ENCODE measurements around the gene ETDB.
"Not testable (repeated sequence)": the region's sequence is repeated elsewhere in the genome, so short reads cannot be mapped to it uniquely, and the experiment has no call there.

The ETDB gene

DNA sequence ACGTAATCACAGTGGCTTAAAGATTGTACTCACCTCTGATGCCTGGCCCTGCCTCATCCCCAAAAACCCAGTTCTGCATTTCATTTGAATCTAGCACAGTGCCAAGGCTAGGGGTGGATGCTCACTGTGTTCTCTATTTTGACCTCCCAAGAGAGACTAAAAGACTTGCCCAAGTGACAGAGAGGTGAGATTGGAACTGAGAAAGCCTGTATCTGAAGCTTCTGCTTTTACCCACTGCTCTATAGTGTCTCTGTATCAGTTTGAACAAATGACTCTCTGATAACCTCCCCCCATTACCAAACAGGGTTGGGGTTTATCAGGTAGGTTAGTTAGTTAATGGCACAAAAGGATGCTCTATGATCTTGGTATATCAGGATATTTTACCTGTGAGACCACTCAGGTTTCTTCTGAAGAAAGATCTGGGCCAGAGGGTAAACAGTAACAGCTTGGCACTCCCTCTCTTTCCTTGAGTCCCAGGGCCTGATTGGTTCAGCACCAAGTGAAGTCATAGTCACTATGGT, at the start of gene ETDB:
Gene ETDB, minus strand, starts transcription at position 471 of the 521 bp plus-strand sequence. CDS start 1,265 bp downstream, outside the sequence.
- H3K27ac ChIP-seq (ENCODE audit: extremely low read depth, low read depth, low read length); H3K36me3 ChIP-seq (ENCODE audit: control insufficient read depth in 2 of 2, insufficient read depth in 1 of 2, low read length in 2 of 2); H3K9me3 ChIP-seq (ENCODE audit: control insufficient read depth, insufficient read depth, low read depth, low read length); H3K4me3 ChIP-seq (ENCODE audit: low read depth, low read length); CTCF ChIA-PET; POLR2A ChIA-PET; H3K4me1 ChIP-seq (ENCODE audit: control insufficient read depth, insufficient read depth, low read length): not testable (repeated sequence)

DNA sequence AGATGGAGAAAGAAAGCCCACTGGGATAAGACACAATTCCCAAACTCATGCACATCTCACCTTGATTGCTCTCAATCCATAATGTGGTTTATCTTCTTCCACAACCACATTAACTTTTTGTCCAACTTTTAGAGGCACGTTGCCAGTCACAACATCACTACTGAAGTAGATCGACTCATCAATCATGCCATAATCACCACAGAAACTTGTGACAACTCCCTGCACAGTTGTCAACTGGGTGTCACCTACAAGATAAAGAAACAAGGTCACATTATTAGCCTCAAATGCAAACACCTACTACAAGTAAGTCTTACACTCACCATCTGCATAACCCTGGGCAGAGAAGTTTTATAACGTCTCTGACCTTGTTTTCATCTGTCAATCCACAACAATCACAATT, 49.2 kb upstream of the ETDB start:
- POLR2A ChIA-PET; H3K4me1 ChIP-seq (ENCODE audit: control insufficient read depth, insufficient read depth, low read length): not testable (repeated sequence)
- CTCF ChIA-PET: interaction anchor here (0.5 to 1.0 kb wide), 3 partner anchors 10 to 17 kb away, joined by 3 read pairs; no protein-coding TSS in a partner anchor

DNA sequence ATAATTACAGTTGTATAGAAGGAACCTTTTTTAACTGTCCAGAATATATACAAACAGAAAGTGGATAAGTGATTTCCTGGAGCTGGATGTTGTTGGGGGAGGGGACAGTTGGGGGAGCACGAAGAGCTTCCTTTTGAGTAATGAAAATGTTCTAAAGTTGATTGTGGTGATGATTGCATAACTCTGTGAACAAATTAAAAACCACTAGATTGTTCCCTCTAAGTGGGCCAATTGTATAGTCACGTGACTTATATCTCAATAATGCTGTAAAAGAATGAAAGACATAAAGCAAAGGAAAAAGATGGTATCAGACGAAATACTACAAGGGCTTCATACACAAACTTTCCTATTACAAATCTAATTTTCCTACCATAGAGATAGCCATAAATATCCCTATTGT, 48.2 kb upstream of the ETDB start:
- no peaks in the 10 kb centered on the region; the same call in 1 of the 2 replicates for H3K9me3 ChIP-seq (ENCODE audit: control insufficient read depth, insufficient read depth, low read depth, low read length)
- no peak overlapping the region for H3K4me3 ChIP-seq (ENCODE audit: low read depth, low read length)
- ChIA-PET CTCF (interaction anchor here (0.9 to 1.8 kb wide), 3 partner anchors 12 to 57 kb away, joined by 3 to 5 read pairs (median 3); no protein-coding TSS in a partner anchor), POLR2A (no interaction called here)
- no peaks in the 10 kb centered on the region for H3K36me3 ChIP-seq (ENCODE audit: control insufficient read depth in 2 of 2, insufficient read depth in 1 of 2, low read length in 2 of 2)
- TF ChIP-seq, protein P1, sequence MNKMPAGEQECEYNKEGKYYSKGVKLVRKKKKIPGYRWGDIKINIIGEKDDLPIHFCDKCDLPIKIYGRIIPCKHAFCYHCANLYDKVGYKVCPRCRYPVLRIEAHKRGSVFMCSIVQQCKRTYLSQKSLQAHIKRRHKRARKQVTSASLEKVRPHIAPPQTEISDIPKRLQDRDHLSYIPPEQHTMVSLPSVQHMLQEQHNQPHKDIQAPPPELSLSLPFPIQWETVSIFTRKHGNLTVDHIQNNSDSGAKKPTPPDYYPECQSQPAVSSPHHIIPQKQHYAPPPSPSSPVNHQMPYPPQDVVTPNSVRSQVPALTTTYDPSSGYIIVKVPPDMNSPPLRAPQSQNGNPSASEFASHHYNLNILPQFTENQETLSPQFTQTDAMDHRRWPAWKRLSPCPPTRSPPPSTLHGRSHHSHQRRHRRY (tag by site-specific recombination; IDR thresholded peaks at IDR 0.05): no peak
- TF ChIP-seq ZBTB8A (tag by site-specific recombination; IDR thresholded peaks at IDR 0.05): no peak
- no peak overlapping the region for H3K27ac ChIP-seq (ENCODE audit: extremely low read depth, low read depth, low read length)
- H3K4me1 ChIP-seq (ENCODE audit: control insufficient read depth, insufficient read depth, low read length): no peaks in the 10 kb centered on the region

More for the DNA sequence above, 49.2 kb upstream of the ETDB start:
- H3K36me3 ChIP-seq (ENCODE audit: control insufficient read depth in 2 of 2, insufficient read depth in 1 of 2, low read length in 2 of 2); H3K9me3 ChIP-seq (ENCODE audit: control insufficient read depth, insufficient read depth, low read depth, low read length); H3K27ac ChIP-seq (ENCODE audit: extremely low read depth, low read depth, low read length); H3K4me3 ChIP-seq (ENCODE audit: low read depth, low read length): not testable (repeated sequence)

DNA sequence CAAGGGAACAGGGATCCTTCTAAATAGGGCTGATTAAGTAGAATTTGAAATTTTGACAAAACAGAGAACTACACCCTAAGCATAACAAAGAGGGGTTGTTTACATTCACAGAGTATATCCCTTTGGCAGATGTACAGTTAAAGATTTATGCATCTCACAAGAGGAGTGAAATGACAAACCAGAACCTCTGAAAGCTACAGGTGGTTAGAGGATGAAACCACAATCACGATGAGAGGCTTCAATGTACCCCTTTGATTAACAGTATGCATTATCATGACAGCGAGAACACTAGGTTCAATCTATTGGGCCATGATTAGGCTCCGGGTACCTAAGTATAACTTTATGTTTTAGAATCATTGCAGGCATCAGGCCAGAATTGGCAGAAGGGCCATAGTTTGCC, 34.4 kb upstream of the ETDB start:
- POLR2A ChIA-PET; H3K4me1 ChIP-seq (ENCODE audit: control insufficient read depth, insufficient read depth, low read length); CTCF ChIA-PET; H3K9me3 ChIP-seq (ENCODE audit: control insufficient read depth, insufficient read depth, low read depth, low read length); H3K27ac ChIP-seq (ENCODE audit: extremely low read depth, low read depth, low read length); H3K4me3 ChIP-seq (ENCODE audit: low read depth, low read length); H3K36me3 ChIP-seq (ENCODE audit: control insufficient read depth in 2 of 2, insufficient read depth in 1 of 2, low read length in 2 of 2): not testable (repeated sequence)

DNA sequence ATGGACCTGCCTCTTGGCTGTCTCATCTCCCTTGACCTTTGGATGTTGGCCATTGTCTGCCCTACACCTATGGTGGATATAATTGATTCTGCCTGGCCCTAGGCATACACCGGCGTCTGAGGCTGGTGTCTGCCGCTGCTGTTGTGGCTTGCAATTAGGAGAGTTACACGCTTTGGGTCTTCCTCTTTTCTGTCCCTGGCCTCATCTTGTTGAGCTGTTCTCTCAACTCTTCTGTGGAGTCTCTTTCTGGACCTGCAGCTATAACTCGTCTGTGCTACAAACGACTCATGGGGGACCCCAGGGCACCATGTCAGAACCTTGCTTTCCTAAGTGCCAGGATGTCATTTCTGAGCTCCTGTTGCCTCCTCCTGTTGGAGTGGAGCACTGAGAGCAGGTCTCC, 5.8 kb upstream of the ETDB start:
- H3K4me1 ChIP-seq (ENCODE audit: control insufficient read depth, insufficient read depth, low read length); H3K4me3 ChIP-seq (ENCODE audit: low read depth, low read length); H3K9me3 ChIP-seq (ENCODE audit: control insufficient read depth, insufficient read depth, low read depth, low read length); POLR2A ChIA-PET; H3K27ac ChIP-seq (ENCODE audit: extremely low read depth, low read depth, low read length); CTCF ChIA-PET; H3K36me3 ChIP-seq (ENCODE audit: control insufficient read depth in 2 of 2, insufficient read depth in 1 of 2, low read length in 2 of 2): not testable (repeated sequence)

DNA sequence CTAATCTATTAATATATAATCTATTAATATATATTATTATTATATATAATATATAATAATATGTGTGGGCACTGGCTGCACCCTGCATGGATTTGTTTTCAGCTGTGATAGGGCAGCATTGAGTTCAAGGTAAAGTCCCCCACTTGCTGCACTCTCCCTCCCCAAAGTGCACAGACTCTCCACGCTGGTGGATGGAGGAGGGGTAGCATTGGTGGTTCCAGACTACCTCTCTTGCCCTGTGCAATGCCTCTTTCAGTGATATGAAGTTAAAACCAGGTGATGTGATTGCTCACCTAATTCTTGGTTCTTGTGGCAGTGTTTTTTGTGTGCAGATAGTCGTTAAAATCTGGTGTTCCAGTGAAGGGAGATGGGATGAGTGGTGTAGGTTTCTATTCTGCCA, 4.3 kb downstream of the ETDB start:
- H3K9me3 ChIP-seq (ENCODE audit: control insufficient read depth, insufficient read depth, low read depth, low read length); H3K4me1 ChIP-seq (ENCODE audit: control insufficient read depth, insufficient read depth, low read length); H3K4me3 ChIP-seq (ENCODE audit: low read depth, low read length); H3K36me3 ChIP-seq (ENCODE audit: control insufficient read depth in 2 of 2, insufficient read depth in 1 of 2, low read length in 2 of 2); POLR2A ChIA-PET; CTCF ChIA-PET; H3K27ac ChIP-seq (ENCODE audit: extremely low read depth, low read depth, low read length): not testable (repeated sequence)

DNA sequence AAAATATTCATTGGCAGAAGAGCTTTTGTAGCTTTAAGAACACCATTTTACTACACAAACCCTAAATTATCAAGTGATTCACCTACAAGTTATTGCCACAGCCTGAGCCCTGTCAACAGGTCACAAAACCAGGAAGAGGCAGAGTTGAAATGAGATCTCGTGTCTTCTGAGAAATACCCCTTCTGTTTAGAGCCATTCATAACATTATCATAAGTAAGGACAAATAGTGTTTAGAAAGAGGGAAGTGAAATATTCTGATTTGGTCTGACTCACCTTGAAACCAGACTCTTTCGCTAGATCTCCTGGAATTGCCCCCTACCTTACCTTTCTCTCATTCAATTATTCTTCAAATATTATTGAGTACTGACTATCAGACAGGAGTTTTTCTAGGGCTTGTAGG, 5.9 kb downstream of the ETDB start:
- no peak overlapping the region for H3K4me3 ChIP-seq (ENCODE audit: low read depth, low read length)
- ChIA-PET POLR2A (no interaction called here), CTCF (no interaction called here)
- H3K27ac ChIP-seq (ENCODE audit: extremely low read depth, low read depth, low read length): no peak overlapping the region
- H3K9me3 ChIP-seq (ENCODE audit: control insufficient read depth, insufficient read depth, low read depth, low read length): no peaks in the 10 kb centered on the region; the same call in 1 of the 2 replicates
- no peaks in the 10 kb centered on the region for H3K36me3 ChIP-seq (ENCODE audit: control insufficient read depth in 2 of 2, insufficient read depth in 1 of 2, low read length in 2 of 2)
- no peaks in the 10 kb centered on the region for H3K4me1 ChIP-seq (ENCODE audit: control insufficient read depth, insufficient read depth, low read length)
- no peak for TF ChIP-seq ZFP3 (tag by site-specific recombination; IDR thresholded peaks at IDR 0.05; ENCODE audit: low read depth)
- TF ChIP-seq, protein P2, sequence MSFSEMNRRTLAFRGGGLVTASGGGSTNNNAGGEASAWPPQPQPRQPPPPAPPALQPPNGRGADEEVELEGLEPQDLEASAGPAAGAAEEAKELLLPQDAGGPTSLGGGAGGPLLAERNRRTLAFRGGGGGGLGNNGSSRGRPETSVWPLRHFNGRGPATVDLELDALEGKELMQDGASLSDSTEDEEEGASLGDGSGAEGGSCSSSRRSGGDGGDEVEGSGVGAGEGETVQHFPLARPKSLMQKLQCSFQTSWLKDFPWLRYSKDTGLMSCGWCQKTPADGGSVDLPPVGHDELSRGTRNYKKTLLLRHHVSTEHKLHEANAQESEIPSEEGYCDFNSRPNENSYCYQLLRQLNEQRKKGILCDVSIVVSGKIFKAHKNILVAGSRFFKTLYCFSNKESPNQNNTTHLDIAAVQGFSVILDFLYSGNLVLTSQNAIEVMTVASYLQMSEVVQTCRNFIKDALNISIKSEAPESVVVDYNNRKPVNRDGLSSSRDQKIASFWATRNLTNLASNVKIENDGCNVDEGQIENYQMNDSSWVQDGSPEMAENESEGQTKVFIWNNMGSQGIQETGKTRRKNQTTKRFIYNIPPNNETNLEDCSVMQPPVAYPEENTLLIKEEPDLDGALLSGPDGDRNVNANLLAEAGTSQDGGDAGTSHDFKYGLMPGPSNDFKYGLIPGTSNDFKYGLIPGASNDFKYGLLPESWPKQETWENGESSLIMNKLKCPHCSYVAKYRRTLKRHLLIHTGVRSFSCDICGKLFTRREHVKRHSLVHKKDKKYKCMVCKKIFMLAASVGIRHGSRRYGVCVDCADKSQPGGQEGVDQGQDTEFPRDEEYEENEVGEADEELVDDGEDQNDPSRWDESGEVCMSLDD (tag by site-specific recombination; IDR thresholded peaks at IDR 0.05): no peak

All from HEK293 (cell line).